Stimulated activated CD4-positive, alpha-beta T cell treated with anti-CD3 and anti-CD28 coated beads, Interleukin-4, amount 100 ng/mL, for 4 hours (primary cell): Measurements from ENCODE around the gene RBM28.
"Not testable (repeated sequence)": the region's sequence is repeated elsewhere in the genome, so short reads cannot be mapped to it uniquely, and the experiment has no call there.

Experiments
- DNase-seq, 2 experiments: peaks; one replicate each; pipeline ENCODE4 v3.0.0-alpha.2; 2020

Gene RBM28

DNA sequence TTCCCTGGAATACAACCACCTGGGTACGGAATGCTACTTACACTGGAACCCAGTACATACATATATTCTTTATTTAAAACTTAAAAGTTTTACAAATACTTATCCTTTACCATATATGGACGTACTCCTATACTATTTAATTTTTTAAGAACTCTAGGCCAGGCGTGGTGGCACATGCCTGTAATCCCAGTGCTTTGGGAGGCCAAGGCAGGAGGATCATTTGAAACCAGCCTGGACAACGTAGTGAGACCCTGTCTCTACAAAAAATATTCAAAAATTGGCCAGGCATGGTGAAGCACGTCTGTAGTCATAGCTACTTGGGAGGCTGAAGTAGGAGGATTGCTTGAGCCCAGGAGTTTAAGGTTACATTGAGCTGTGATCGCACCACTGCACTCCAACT, 2.0 kb downstream of the RBM28 start:
- no peak for DNase-seq

- DNase-seq, result no peak
Observed at GRCh38 chr7:128335730-128336129, 8.0 kb downstream of the RBM28 start.

GRCh38 chr7:128324368-128324680, 19.4 kb downstream of the RBM28 start:
- no peak for DNase-seq

DNA sequence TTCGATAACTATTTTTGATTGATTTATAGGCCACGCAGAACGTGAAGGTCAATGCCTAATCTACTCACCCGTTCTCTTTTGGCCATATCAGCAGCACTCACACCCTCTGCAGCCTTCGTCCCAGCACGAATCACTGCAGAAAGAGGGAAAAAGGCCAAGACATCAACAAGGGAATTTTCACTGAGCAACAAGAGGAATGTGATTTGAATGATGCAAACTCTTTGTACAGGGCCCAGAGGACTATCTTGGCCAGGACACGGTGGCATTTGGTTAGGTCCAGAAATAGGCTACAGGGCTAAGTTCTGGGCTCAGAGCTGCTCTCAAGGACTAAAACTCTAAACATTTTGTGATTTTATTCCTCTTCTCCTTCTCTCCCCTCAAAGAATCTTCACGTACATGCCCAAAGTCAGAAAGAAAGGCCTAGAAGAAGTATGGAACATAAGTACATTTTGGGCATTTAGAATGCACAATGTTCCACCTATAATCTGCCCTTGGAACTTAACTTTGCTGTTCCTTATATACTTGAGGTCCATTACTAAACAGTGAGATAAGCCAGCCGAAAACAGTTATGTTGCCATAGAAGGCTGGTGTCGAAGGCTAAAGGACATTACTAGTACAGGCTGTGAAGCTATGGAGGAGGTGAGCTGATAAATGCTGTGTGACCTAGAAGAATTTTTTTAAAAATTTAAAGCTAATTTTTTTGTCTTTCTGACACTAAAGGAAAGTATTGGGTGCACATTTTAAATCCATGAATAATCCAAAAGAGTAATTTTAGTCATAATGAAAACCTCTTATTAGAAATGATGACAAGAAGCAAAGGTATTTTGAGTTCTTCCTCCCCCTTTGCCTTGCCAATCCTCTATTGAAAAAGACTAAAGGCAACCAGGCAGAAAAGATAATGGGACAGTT, 20.0 kb downstream of the RBM28 start:
- DNase-seq, result no peak

- DNase-seq, result no peak
Observed at GRCh38 chr7:128323040-128323439, 20.7 kb downstream of the RBM28 start.

GRCh38 chr7:128322040-128322643, 21.6 kb downstream of the RBM28 start:
- no peak for DNase-seq

DNA sequence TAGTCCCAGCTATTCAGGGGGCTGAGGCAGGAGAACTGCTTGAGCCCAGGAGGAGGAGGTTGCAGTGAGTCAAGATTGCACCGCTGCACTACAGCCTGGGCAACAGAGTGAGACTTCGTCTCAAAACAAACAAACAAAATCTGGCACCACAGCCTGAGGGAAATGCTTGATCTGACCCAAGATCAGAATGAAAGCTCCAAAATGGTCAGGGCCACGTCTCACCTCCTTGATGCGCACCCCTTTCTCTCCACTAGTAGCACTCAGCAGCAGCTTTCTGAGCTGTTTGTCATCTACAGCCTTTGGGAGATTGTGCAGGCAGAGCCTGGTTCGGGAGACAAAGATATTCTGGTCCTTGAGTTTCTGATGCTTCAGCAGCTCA, 22.7 kb downstream of the RBM28 start:
- no peak for DNase-seq

GRCh38 chr7:128318691-128319090, 25.0 kb downstream of the RBM28 start:
- no peak for DNase-seq

DNA sequence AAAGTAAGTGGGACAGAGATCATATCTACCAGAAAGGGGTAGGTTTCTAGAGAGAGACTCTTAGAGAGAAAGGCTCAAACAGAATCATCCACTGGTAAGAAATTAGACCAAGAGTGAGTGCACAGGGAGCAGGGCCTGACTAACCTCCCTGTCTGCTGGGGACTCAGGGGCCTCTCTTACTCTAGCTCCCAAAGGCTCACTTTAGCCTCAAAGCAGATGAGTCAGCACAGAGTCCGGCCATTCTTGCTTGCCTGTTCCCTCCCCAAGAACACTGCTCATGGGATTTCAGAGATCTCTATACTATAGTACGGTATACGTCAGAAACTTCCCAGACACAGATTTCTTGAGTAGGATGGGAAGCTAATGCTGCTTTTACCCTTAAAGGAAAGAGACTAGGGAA, 32.7 kb downstream of the RBM28 start:
- no peak for DNase-seq

- no peak for DNase-seq
Observed at GRCh38 chr7:128310499-128310898, 33.2 kb downstream of the RBM28 start.

- no peak for DNase-seq
Observed at GRCh38 chr7:128309976-128310375, 33.7 kb downstream of the RBM28 start.

GRCh38 chr7:128309124-128309523, 34.6 kb downstream of the RBM28 start:
- no peak for DNase-seq

DNA sequence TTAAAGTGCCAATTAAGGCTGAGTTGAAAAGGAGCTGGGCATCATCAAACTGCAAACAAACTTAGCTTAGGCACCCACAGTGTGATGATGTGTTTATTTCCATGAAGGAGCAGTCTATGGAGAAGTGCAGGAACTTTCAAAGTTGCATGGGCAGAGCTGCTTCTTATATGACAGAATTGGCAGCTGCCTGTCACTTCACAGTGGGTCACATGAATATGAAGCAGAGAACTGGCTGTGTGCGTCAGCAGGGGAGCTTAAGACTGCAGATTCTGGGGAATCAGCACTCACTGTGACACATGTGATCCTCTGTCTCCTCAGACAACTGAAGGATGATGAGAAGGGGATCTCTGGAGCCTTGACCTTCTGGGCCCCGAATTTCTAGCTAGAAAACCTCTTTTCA, 36.6 kb downstream of the RBM28 start:
- DNase-seq, result no peak

GRCh38 chr7:128304212-128304611, 39.5 kb downstream of the RBM28 start:
- no peak for DNase-seq

DNA sequence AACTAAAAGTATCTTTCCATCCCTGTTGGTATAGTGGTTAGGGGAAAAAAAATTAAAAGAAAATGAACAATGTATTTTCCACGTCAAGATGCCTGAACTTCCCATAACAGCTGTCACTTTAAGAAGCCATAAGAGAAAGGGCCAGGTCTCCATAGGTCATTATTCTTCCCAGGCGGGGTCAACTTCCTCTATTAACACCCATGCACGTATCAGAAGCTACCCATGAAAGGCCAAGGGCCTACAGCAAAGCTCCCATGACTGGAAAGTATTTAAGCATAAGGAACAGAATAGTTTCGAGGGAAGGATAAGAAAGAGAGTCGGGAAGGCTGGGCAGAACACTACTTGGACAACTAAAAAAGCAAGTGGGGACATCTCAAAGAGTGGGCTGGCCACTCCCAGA, 40.1 kb downstream of the RBM28 start:
- no peak for DNase-seq

GRCh38 chr7:128303133-128303532, 40.6 kb downstream of the RBM28 start:
- DNase-seq, result no peak

GRCh38 chr7:128302139-128302538, 41.6 kb downstream of the RBM28 start:
- no peak for DNase-seq

GRCh38 chr7:128299109-128299607, 44.5 kb downstream of the RBM28 start:
- no peak for DNase-seq

- DNase-seq, result not testable (repeated sequence)
Observed at GRCh38 chr7:128298004-128298403, 45.7 kb downstream of the RBM28 start.

- no peak for DNase-seq
Observed at GRCh38 chr7:128287556-128287955, 56.2 kb downstream of the RBM28 start.

GRCh38 chr7:128284102-128284501, 59.6 kb downstream of the RBM28 start:
- no peak for DNase-seq

GRCh38 chr7:128281605-128282380, 61.9 kb downstream of the RBM28 start:
- no peak for DNase-seq

DNA sequence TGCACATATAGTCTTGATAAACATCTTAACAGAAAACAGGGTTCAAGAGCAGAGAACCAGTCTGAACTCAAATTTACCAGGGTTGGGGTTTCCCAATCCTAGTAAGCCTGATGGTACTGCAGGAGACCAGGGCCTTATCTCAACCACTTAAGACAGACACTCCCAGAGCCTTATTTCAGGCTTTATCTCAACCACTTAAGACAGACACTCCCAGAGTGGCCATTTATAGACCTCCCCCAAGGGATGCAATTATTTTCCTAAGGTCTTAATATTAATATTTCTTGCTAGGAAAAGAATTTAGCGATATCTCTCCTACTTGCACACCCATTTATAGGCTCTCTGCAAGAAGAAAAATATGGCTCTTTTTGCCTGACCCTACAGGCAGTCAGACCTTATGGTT, 63.3 kb downstream of the RBM28 start:
- DNase-seq, result not testable (repeated sequence)
